WTC11 (cell line): Measurements from ENCODE around the gene OXLD1. TPM values are rescaled to one million over a fixed set of nuclear protein-coding genes. Genes with fewer than 3 reads are reported as not detected.

Source experiments
- ATAC-seq: fragments of 200-7000 bp; cut with Tn5 transposase; 2 replicates; pipeline ENCODE4 v1.10.0; 2021; ENCODE audit warnings: mild to moderate bottlenecking, moderate library complexity
- CTCF ChIA-PET: fragments of 300-600 bp; sonication (Branson Sonifier 250); formaldehyde crosslinking; loops from one replicate; lab custom pipeline; 2021; ENCODE audit warnings: antibody characterized with exemption; lab: Charles Lee
- POLR2A ChIA-PET: fragments of 350-600 bp; sonication (Branson Sonifier 250); formaldehyde crosslinking; loops from one replicate; lab custom pipeline; 2021; ENCODE audit warnings: antibody characterized with exemption; lab: Charles Lee
- DNase-seq: peaks from one replicate; pipeline ENCODE4 v3.0.0; 2021; ENCODE audit warnings: low spot score
- H3K27ac Mint-ChIP-seq: 2 replicates; pipeline ENCODE4 v1.8.0; 2021; ENCODE audit warnings: mixed read lengths
- H3K27me3 Mint-ChIP-seq: 2 replicates; pipeline ENCODE4 v1.8.0; 2021; ENCODE audit warnings: low read depth, mild to moderate bottlenecking, moderate library complexity, mixed read lengths
- H3K36me3 Mint-ChIP-seq: 2 replicates; pipeline ENCODE4 v1.8.0; 2021; ENCODE audit warnings: mixed read lengths
- H3K4me1 Mint-ChIP-seq: 2 replicates; pipeline ENCODE4 v1.8.0; 2022; ENCODE audit warnings: mixed read lengths
- H3K4me3 Mint-ChIP-seq: 2 replicates; pipeline ENCODE4 v1.8.0; 2021; ENCODE audit warnings: mild to moderate bottlenecking, moderate library complexity, mixed read lengths
- H3K9me3 Mint-ChIP-seq: 2 replicates; pipeline ENCODE4 v1.8.0; 2021; ENCODE audit warnings: mixed read lengths
- AFF4 ChIP-seq: sonication (generic); formaldehyde crosslinking; IDR thresholded peaks from 2 replicates; pipeline ENCODE4 v1.8.1; 2023; ENCODE audit warnings: mild to moderate bottlenecking, missing genetic modification reagents, borderline replicate concordance
- ARID4B ChIP-seq: sonication (generic); formaldehyde crosslinking; IDR thresholded peaks from 2 replicates; pipeline ENCODE4 v1.8.0; 2023; ENCODE audit warnings: missing genetic modification reagents, mild to moderate bottlenecking, borderline replicate concordance
- ATF6 ChIP-seq: sonication (generic); formaldehyde crosslinking; IDR thresholded peaks from 2 replicates; pipeline ENCODE4 v1.8.1; 2023; ENCODE audit warnings: mild to moderate bottlenecking, missing genetic modification reagents
- CREB1 ChIP-seq: sonication (generic); formaldehyde crosslinking; IDR thresholded peaks from 2 replicates; pipeline ENCODE4 v1.8.0; 2023; ENCODE audit warnings: mild to moderate bottlenecking, missing genetic modification reagents
- ERG ChIP-seq: fragments of 250-450 bp; sonication (Bioruptor Pico); IDR thresholded peaks from 2 replicates; pipeline ENCODE4 v1.8.0; 2021; ENCODE audit warnings: mild to moderate bottlenecking
- FOXJ3 ChIP-seq: sonication (generic); formaldehyde crosslinking; IDR thresholded peaks from 2 replicates; pipeline ENCODE4 v1.9.0; 2021; ENCODE audit warnings: missing genetic modification reagents, mild to moderate bottlenecking, borderline replicate concordance
- GRHL2 ChIP-seq: fragments of 250-450 bp; sonication (Bioruptor Pico); IDR thresholded peaks from 2 replicates; pipeline ENCODE4 v1.8.0; 2022; ENCODE audit warnings: mild to moderate bottlenecking, moderate library complexity; ENCODE audit not compliant: insufficient replicate concordance, severe bottlenecking
- KAT7 ChIP-seq: sonication (generic); formaldehyde crosslinking; IDR thresholded peaks from 2 replicates; pipeline ENCODE4 v1.8.1; 2023; ENCODE audit warnings: missing genetic modification reagents, mild to moderate bottlenecking, borderline replicate concordance
- TEAD1 ChIP-seq: sonication (generic); formaldehyde crosslinking; IDR thresholded peaks from 2 replicates; pipeline ENCODE4 v1.8.0; 2022; ENCODE audit warnings: mild to moderate bottlenecking, missing genetic modification reagents
- ZBTB21 ChIP-seq: sonication (generic); formaldehyde crosslinking; IDR thresholded peaks from 2 replicates; pipeline ENCODE4 v1.8.1; 2023; ENCODE audit warnings: mild to moderate bottlenecking, missing genetic modification reagents, borderline replicate concordance
- ZNF232 ChIP-seq: sonication (generic); formaldehyde crosslinking; IDR thresholded peaks from 2 replicates; pipeline ENCODE4 v1.8.0; 2022; ENCODE audit warnings: mild to moderate bottlenecking, missing genetic modification reagents
- ZNF263 ChIP-seq: sonication (generic); formaldehyde crosslinking; IDR thresholded peaks from 2 replicates; pipeline ENCODE4 v1.8.1; 2022; ENCODE audit warnings: low read depth, mild to moderate bottlenecking, moderate library complexity, missing genetic modification reagents
- total RNA-seq: library from RNA; stranded (reverse); gene quantifications from 3 replicates; pipeline ENCODE4 v1.2.3, GENCODE V29; 2021
- TF ChIP-seq, protein P1 (sequence below): sonication (generic); formaldehyde crosslinking; IDR thresholded peaks from 2 replicates; pipeline ENCODE4 v1.8.1; 2022; ENCODE audit warnings: low read depth, mild to moderate bottlenecking, moderate library complexity, missing genetic modification reagents, borderline replicate concordance
- TF ChIP-seq, protein P2 (sequence below): sonication (generic); formaldehyde crosslinking; IDR thresholded peaks from 2 replicates; pipeline ENCODE4 v1.8.0; 2022; ENCODE audit warnings: mild to moderate bottlenecking, missing genetic modification reagents
- TF ChIP-seq, protein P3 (sequence below): fragments of 250-450 bp; sonication (Bioruptor Pico); IDR thresholded peaks from 2 replicates; pipeline ENCODE4 v1.9.0; 2021; ENCODE audit warnings: mild to moderate bottlenecking

The OXLD1 gene
- total RNA-seq, 1 experiment from 2014 or later, result 49.6 TPM

DNA sequence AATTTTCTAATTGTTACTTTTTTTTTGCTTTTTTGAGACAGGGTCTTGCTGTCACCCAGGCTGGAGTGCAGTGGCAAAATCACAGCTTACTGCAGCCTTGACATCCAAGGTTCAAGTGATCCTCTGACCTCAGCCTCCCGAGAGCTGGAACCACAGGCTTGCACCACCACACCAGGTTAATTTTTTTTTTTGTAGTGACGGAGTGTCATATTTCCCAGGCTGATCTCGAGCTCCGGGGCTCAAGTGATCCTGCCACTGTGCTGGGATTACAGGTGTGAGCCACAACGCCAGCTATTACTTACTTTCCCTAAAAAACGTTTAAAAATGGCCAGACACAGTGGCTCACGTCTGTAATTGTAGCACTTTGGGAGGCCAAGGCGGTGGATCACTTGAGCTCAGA, 36.1 kb downstream of the OXLD1 start:
- CTCF ChIA-PET, result no interaction called here
- POLR2A ChIA-PET, result interaction anchor here (0.6 kb wide), 1 partner anchor 1869 kb away, joined by 6 read pairs; no protein-coding TSS in a partner anchor
- H3K4me3 Mint-ChIP-seq, result no peak overlapping the region
- H3K27me3 Mint-ChIP-seq, result no peaks in the 10 kb centered on the region
- no peak for DNase-seq
- no peaks in the 10 kb centered on the region for H3K4me1 Mint-ChIP-seq
- TF ChIP-seq FOXJ3 (CRISPR knock-in tag) (no peak), GRHL2 (CRISPR knock-in tag) (no peak), AFF4 (CRISPR knock-in tag) (no peak), ARID4B (CRISPR knock-in tag) (no peak), ATF6 (CRISPR knock-in tag) (no peak), KAT7 (no peak), ZBTB21 (CRISPR knock-in tag) (no peak)
- TF ChIP-seq, protein P1, sequence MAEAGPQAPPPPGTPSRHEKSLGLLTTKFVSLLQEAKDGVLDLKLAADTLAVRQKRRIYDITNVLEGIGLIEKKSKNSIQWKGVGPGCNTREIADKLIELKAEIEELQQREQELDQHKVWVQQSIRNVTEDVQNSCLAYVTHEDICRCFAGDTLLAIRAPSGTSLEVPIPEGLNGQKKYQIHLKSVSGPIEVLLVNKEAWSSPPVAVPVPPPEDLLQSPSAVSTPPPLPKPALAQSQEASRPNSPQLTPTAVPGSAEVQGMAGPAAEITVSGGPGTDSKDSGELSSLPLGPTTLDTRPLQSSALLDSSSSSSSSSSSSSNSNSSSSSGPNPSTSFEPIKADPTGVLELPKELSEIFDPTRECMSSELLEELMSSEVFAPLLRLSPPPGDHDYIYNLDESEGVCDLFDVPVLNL (CRISPR knock-in tag), result no peak
- TF ChIP-seq, protein P2, sequence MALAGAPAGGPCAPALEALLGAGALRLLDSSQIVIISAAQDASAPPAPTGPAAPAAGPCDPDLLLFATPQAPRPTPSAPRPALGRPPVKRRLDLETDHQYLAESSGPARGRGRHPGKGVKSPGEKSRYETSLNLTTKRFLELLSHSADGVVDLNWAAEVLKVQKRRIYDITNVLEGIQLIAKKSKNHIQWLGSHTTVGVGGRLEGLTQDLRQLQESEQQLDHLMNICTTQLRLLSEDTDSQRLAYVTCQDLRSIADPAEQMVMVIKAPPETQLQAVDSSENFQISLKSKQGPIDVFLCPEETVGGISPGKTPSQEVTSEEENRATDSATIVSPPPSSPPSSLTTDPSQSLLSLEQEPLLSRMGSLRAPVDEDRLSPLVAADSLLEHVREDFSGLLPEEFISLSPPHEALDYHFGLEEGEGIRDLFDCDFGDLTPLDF (CRISPR knock-in tag), result no peak
- no peak for ATAC-seq
- H3K36me3 Mint-ChIP-seq, result peaks cover 47% of the 10 kb centered on the region
- H3K27ac Mint-ChIP-seq, result no peak overlapping the region
- 0 out of 2 replicates have a peak, but pooled peaks cover 3% of the 10 kb centered on the region for H3K9me3 Mint-ChIP-seq

- Mint-ChIP-seq H3K27ac (no peak overlapping the region), H3K9me3 (peaks cover 8% of the 10 kb centered on the region), H3K27me3 (no peaks in the 10 kb centered on the region), H3K4me1 (no peaks in the 10 kb centered on the region), H3K4me3 (no peak overlapping the region), H3K36me3 (peaks cover 75% of the 10 kb centered on the region)
- no peak for TF ChIP-seq ZNF232 (CRISPR knock-in tag)
- TF ChIP-seq ZNF263 (CRISPR knock-in tag), result no peak
- TF ChIP-seq GRHL2 (CRISPR knock-in tag), result no peak
- TF ChIP-seq, protein P3, sequence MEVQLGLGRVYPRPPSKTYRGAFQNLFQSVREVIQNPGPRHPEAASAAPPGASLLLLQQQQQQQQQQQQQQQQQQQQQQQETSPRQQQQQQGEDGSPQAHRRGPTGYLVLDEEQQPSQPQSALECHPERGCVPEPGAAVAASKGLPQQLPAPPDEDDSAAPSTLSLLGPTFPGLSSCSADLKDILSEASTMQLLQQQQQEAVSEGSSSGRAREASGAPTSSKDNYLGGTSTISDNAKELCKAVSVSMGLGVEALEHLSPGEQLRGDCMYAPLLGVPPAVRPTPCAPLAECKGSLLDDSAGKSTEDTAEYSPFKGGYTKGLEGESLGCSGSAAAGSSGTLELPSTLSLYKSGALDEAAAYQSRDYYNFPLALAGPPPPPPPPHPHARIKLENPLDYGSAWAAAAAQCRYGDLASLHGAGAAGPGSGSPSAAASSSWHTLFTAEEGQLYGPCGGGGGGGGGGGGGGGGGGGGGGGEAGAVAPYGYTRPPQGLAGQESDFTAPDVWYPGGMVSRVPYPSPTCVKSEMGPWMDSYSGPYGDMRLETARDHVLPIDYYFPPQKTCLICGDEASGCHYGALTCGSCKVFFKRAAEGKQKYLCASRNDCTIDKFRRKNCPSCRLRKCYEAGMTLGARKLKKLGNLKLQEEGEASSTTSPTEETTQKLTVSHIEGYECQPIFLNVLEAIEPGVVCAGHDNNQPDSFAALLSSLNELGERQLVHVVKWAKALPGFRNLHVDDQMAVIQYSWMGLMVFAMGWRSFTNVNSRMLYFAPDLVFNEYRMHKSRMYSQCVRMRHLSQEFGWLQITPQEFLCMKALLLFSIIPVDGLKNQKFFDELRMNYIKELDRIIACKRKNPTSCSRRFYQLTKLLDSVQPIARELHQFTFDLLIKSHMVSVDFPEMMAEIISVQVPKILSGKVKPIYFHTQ (CRISPR knock-in tag), result no peak
- TF ChIP-seq ERG (CRISPR knock-in tag), result no peak
- TF ChIP-seq TEAD1 (CRISPR knock-in tag), result no peak
- no peak for TF ChIP-seq CREB1 (CRISPR knock-in tag)
- ATAC-seq (no peak), DNase-seq (no peak)
- ChIA-PET CTCF (no interaction called here), POLR2A (no interaction called here)
Measured at GRCh38 chr17:81621494-81622130, 44.8 kb downstream of the OXLD1 start.
